GM12878 (cell line): ENCODE measurements around the gene PRIM1. TPM values are rescaled to one million over a fixed set of nuclear protein-coding genes. Genes with fewer than 3 reads are reported as not detected.
"Not testable (repeated sequence)": the region's sequence is repeated elsewhere in the genome, so short reads cannot be mapped to it uniquely, and the experiment has no call there.

Source experiments
- ATAC-seq: fragments of 200-7000 bp; cut with Tn5 transposase; 3 replicates; pipeline ENCODE4 v1.9.1; 2020; ENCODE audit warnings: mild to moderate bottlenecking, moderate library complexity
- BruUV-seq: library from RNA; stranded (reverse); fragments of 400-500 nt; replicated peaks from 2 replicates; lab custom pipeline; 2021; lab: Mats Ljungman, UMichigan
- CTCF ChIA-PET: fragments of 300-600 bp; sonication (Branson Sonifier 250); formaldehyde crosslinking; extraction: SDS; loops from one replicate; lab custom pipeline; 2021; ENCODE audit warnings: inconsistent platforms; lab: Yijun Ruan, JAX
- POLR2A ChIA-PET: fragments of 350-600 bp; formaldehyde crosslinking; extraction: SDS; loops from one replicate; lab custom pipeline; 2021; ENCODE audit warnings: inconsistent platforms; lab: Charles Lee
- RAD21 ChIA-PET: fragments of 300-600 bp; sonication (Branson Sonifier 250); formaldehyde crosslinking; loops from one replicate; lab custom pipeline; 2023; ENCODE audit warnings: antibody characterized with exemption; ENCODE audit not compliant: unreplicated experiment; lab: Charles Lee
- SMC1A ChIA-PET: fragments of 300-600 bp; sonication (Branson Sonifier 250); formaldehyde crosslinking; loops from one replicate; lab custom pipeline; 2023; ENCODE audit not compliant: unreplicated experiment, uncharacterized antibody; lab: Charles Lee
- DNase-seq: peaks from one replicate; pipeline ENCODE4 v3.0.0-alpha.2; 2011; ENCODE audit warnings: low read depth, low spot score
- FAIRE-seq: peaks from 3 replicates; lab custom pipeline; 2011; peaks lifted over from hg19 to GRCh38; lab: Jason Lieb, UNC
- H2AFZ ChIP-seq: 2 replicates; pipeline ENCODE4 v1.6.0; 2011; ENCODE audit warnings: low read depth, low read length, control low read depth; ENCODE audit not compliant: control insufficient read depth
- H3K27ac ChIP-seq: 2 replicates; pipeline ENCODE4 v1.5.1; 2011; ENCODE audit warnings: control low read depth; ENCODE audit not compliant: control insufficient read depth, insufficient read depth
- H3K27me3 ChIP-seq, 2 experiments: replicated peaks in 1 of 2; 2 replicates each; pipeline versions ENCODE4 v1.6.0 to v1.6.1; 2011; ENCODE audit warnings: low read length in 1 of 2; ENCODE audit not compliant: control insufficient read depth in 2 of 2, insufficient read depth in 2 of 2
- H3K36me3 ChIP-seq, 2 experiments: 2 replicates each; pipeline ENCODE4 v1.5.1; 2011; ENCODE audit warnings: low read length in 1 of 2; ENCODE audit not compliant: control insufficient read depth in 2 of 2, insufficient read depth in 2 of 2
- H3K4me1 ChIP-seq: 2 replicates; pipeline ENCODE4 v1.6.1; 2011; ENCODE audit warnings: mild to moderate bottlenecking, low read length, moderate library complexity, mixed read lengths; ENCODE audit not compliant: control insufficient read depth, insufficient read depth
- H3K4me2 ChIP-seq: 2 replicates; pipeline ENCODE4 v1.6.0; 2011; ENCODE audit warnings: control low read depth; ENCODE audit not compliant: control insufficient read depth, insufficient read depth
- H3K4me3 ChIP-seq: fragments of 200-600 bp; sonication (generic); 2 replicates; pipeline ENCODE4 v1.5.1; 2016
- H3K79me2 ChIP-seq: 2 replicates; pipeline ENCODE4 v1.6.0; 2011; ENCODE audit warnings: low read length; ENCODE audit not compliant: control insufficient read depth, insufficient read depth
- H3K9ac ChIP-seq: 2 replicates; pipeline ENCODE4 v1.8.0; 2011; ENCODE audit warnings: low read length, control low read depth, mixed read lengths; ENCODE audit not compliant: control insufficient read depth, insufficient read depth
- H3K9me3 ChIP-seq: replicated peaks from 3 replicates; pipeline ENCODE4 v1.5.1; 2011; ENCODE audit warnings: mild to moderate bottlenecking, low read length; ENCODE audit not compliant: control insufficient read depth, insufficient read depth
- H4K20me1 ChIP-seq: 2 replicates; pipeline ENCODE4 v1.6.0; 2011; ENCODE audit not compliant: control insufficient read depth, insufficient read depth
- EP300 ChIP-seq, 2 experiments: fragments of 150-350 bp in 1 of 2; IDR thresholded peaks; 2 replicates each; pipeline ENCODE4 v1.6.1; 2011 to 2012; ENCODE audit warnings: low read depth in 2 of 2, low read length in 2 of 2, borderline replicate concordance in 1 of 2, improper control_type of control experiment in 1 of 2, inconsistent platforms in 1 of 2; ENCODE audit not compliant: control insufficient read depth in 1 of 2
- ESRRA ChIP-seq: IDR thresholded peaks from 2 replicates; pipeline ENCODE4 v1.6.1; 2012; ENCODE audit warnings: mild to moderate bottlenecking, low read length, improper control_type of control experiment
- MYC ChIP-seq: IDR thresholded peaks from 2 replicates; pipeline ENCODE4 v1.6.1; 2011; ENCODE audit warnings: mild to moderate bottlenecking, low read length, moderate library complexity, inconsistent platforms; ENCODE audit not compliant: insufficient read depth, insufficient replicate concordance, insufficient read length, severe bottlenecking
- NKRF ChIP-seq: fragments of 450-650 bp; conservative IDR thresholded peaks from 2 replicates; pipeline ENCODE4 v1.6.1; 2017; ENCODE audit warnings: mild to moderate bottlenecking, moderate library complexity
- RB1 ChIP-seq: fragments of 450-650 bp; formaldehyde crosslinking; IDR thresholded peaks from 2 replicates; pipeline ENCODE4 v1.6.1; 2017; ENCODE audit warnings: mild to moderate bottlenecking, borderline replicate concordance
- SIX5 ChIP-seq: IDR thresholded peaks from 2 replicates; pipeline ENCODE4 v1.6.1; 2011; ENCODE audit warnings: mild to moderate bottlenecking, low read depth, low read length, moderate library complexity; ENCODE audit not compliant: severe bottlenecking
- WGBS: methylation state at CpG from one replicate; pipeline ENCODE4 v1.1.6; 2016; ENCODE audit warnings: low lambda C conversion rate; ENCODE audit not compliant: insufficient replicate concordance, insufficient coverage; ENCODE audit errors: missing lambda C conversion rate; 5-methylcytosine and 5-hydroxymethylcytosine counted together
- in situ Hi-C: fragments of 300-500 bp; cut with MboI; formaldehyde crosslinking; loops from 9 replicates; pipeline ENCODE4 v1.14.3; 2018; ENCODE audit warnings: mixed read lengths
- intact Hi-C: fragments of 100-400 bp; cut with micrococcal nuclease; formaldehyde crosslinking; loops from one replicate; pipeline ENCODE4 v1.14.2; 2022; ENCODE audit not compliant: unreplicated experiment
- polyA plus RNA-seq, 11 experiments: library from polyadenylated mRNA; depleted of rRNA in 4 of 11; unstranded in 6 of 11; stranded (reverse) in 5 of 11; fragments of >200 nt; fragmentation: Nextera tagmentation in 4 of 11; fragmentation: Illumina TruSeq in 1 of 11; extraction: Ambion mirVana in 4 of 11; extraction: Trizol in 1 of 11; gene quantifications; 1 replicate in 1 of 11; 2 replicates in 10 of 11; pipeline versions ENCODE4 v1.2.1 to v1.2.3, GENCODE V29; 2011 to 2016; ENCODE audit warnings: inconsistent platforms in 2 of 11, missing spikeins in 2 of 11, low read depth in 1 of 11
- total RNA-seq, 4 experiments: library from RNA; depleted of rRNA in 3 of 4; stranded (reverse); fragments of >200 nt in 3 of 4; fragmentation: Illumina TruSeq in 1 of 4; extraction: Trizol in 1 of 4; gene quantifications; 2 replicates each; pipeline versions ENCODE4 v1.2.1 to v1.2.3, GENCODE V29; 2013 to 2021

The PRIM1 gene
- total and polyA plus RNA-seq, 10 of the 15 experiments (the other 5 are each of a cell fraction or from before 2014, with no cell fraction given) = 27.1 to 70.6 (median 55.7) TPM

- Histone ChIP-seq H3K4me3 (no peak overlapping the region), H3K79me2 (no peaks in the 10 kb centered on the region), H3K27me3 (no peaks in the 10 kb centered on the region), H2AFZ (no peak overlapping the region), H3K9me3 (no peaks in the 10 kb centered on the region), H3K27ac (no peak overlapping the region), H4K20me1 (no peaks in the 10 kb centered on the region), H3K9ac (no peak overlapping the region), H3K4me1 (no peaks in the 10 kb centered on the region), H3K4me2 (no peak overlapping the region), H3K36me3 (no peaks in the 10 kb centered on the region)
- TF ChIP-seq NKRF = no peak
- no peak for TF ChIP-seq EP300 (IDR thresholded peaks at IDR 0.05; ENCODE audit: borderline replicate concordance in 1 of 2, control insufficient read depth in 1 of 2, low read depth in 2 of 2, low read length in 2 of 2)
- TF ChIP-seq SIX5 = no peak
- no peak for TF ChIP-seq MYC
- no peak for TF ChIP-seq RB1
- no peak for TF ChIP-seq ESRRA
- RAD21 ChIA-PET = no interaction called here
- intact Hi-C loops = no loop called here
- BruUV-seq = no TSS peak
- SMC1A ChIA-PET = interaction anchor here (1.6 kb wide), 1 partner anchor 26 kb away, joined by 3 read pairs; no protein-coding TSS in a partner anchor
- POLR2A ChIA-PET = no interaction called here
- in situ Hi-C loops = no loop called here
- no peak for ATAC-seq
- CTCF ChIA-PET = no interaction called here
- no peak for DNase-seq
- 61% methylated on average over 2 of the region's 2 CpGs for WGBS
- FAIRE-seq = no peak
Observed at GRCh38 chr12:56792678-56793077, 40.6 kb upstream of the PRIM1 start.

- ATAC-seq, H4K20me1 ChIP-seq, H3K9me3 ChIP-seq, H3K36me3 ChIP-seq, H3K4me2 ChIP-seq, CTCF ChIA-PET, H3K27ac ChIP-seq, H2AFZ ChIP-seq, DNase-seq, H3K27me3 ChIP-seq, RAD21 ChIA-PET, POLR2A ChIA-PET, H3K79me2 ChIP-seq, in situ Hi-C loops, H3K9ac ChIP-seq, intact Hi-C loops, BruUV-seq, H3K4me1 ChIP-seq, FAIRE-seq, H3K4me3 ChIP-seq, SMC1A ChIA-PET: not testable (repeated sequence)
- WGBS = no CpG with 5 or more reads among the region's 34 CpGs
Observed at GRCh38 chr12:56789429-56789828, 37.3 kb upstream of the PRIM1 start.
